GM13976 (cell line): ENCODE data around the gene SH3TC2.

ENCODE experiments used
- DNase-seq: peaks from one replicate; pipeline ENCODE4 v3.0.0; 2012; ENCODE audit warnings: low spot score
- CTCF ChIP-seq: IDR thresholded peaks from 2 replicates; pipeline ENCODE4 v1.5.1; 2012; ENCODE audit warnings: borderline replicate concordance, mild to moderate bottlenecking; ENCODE audit not compliant: insufficient read depth; ENCODE audit errors: extremely low read depth, missing control alignments, control extremely low read depth
- in situ Hi-C: fragments of 300-500 bp; cut with MboI; formaldehyde crosslinking; loops from one replicate; pipeline ENCODE4 v1.12.0; 2022; ENCODE audit warnings: low sequenced_read_pairs, mixed read lengths, inconsistent platforms; ENCODE audit not compliant: unreplicated experiment

Gene SH3TC2

DNA sequence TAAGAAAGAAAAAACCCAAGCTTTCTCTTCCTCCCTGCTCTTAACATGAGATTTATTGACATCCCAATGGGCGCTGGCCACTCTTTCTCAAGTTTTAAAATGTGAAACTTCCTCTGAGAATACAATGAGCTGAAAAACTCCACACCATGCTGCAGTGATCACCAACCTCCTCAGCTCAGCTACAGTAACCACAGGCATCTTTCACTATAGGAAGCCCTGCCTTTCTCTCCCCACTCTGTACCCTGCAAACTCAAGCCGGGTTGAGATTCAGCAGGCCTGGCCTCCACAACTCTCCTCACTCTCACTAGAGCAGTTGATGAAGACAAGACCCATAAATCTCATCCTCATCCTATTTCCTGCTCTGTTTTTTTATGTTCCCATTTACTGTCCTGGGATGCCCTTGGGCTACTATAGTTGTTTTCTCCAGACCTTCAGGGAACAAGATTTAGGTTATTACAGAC is 48.3 kb downstream of the SH3TC2 start:
- in situ Hi-C loops = no loop called here
- no peak for TF ChIP-seq CTCF
- no peak for DNase-seq

GRCh38 chr5:149013796-149014195 is 49.1 kb downstream of the SH3TC2 start:
- in situ Hi-C loops = no loop called here
- no peak for DNase-seq
- no peak for TF ChIP-seq CTCF

GRCh38 chr5:149012350-149012749 is 50.5 kb downstream of the SH3TC2 start:
- in situ Hi-C loops = no loop called here
- no peak for DNase-seq

DNA sequence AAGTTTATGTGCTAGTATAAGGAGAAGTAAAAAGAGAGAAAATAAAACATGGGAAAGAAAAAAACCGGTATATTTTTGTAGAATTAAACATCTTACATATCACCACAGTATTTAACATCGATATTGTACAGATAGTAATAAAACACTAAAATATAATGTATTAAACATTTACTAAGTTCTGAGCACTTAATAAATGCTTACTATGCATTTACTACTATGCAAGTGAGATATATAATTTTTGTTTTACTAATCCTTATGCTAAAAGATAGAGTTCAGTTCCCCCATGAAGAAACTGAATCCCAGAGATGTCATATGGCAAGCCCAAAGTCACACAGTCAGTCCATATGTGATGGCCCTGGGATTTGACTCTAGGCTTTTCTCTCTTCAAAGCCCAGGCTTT is 51.1 kb downstream of the SH3TC2 start:
- TF ChIP-seq CTCF = no peak
- in situ Hi-C loops = no loop called here
- DNase-seq = no peak

More at GRCh38 chr5:149012350-149012749, 50.5 kb downstream of the SH3TC2 start:
- TF ChIP-seq CTCF = no peak

- in situ Hi-C loops = no loop called here
These were observed 51.8 kb downstream of the SH3TC2 start for GRCh38 chr5:149011084-149011483.

GRCh38 chr5:149007174-149007573 is 55.7 kb downstream of the SH3TC2 start:
- in situ Hi-C loops = no loop called here
- TF ChIP-seq CTCF = no peak
- DNase-seq = no peak

More at GRCh38 chr5:149011084-149011483, 51.8 kb downstream of the SH3TC2 start:
- no peak for DNase-seq
- TF ChIP-seq CTCF = no peak

GRCh38 chr5:149006426-149006825 is 56.4 kb downstream of the SH3TC2 start:
- no peak for TF ChIP-seq CTCF
- in situ Hi-C loops = no loop called here
- DNase-seq = no peak
